Lower leg skin (tissue), 3 donors: ENCODE measurements around the gene PLA2G7.

ENCODE experiments used
- CTCF ChIP-seq, 3 donors: fragments of 450-650 bp; IDR thresholded peaks; one replicate each; pipeline ENCODE4 v1.5.1; 2016; ENCODE audit warnings: antibody characterized with exemption in 3 of 3, mild to moderate bottlenecking in 3 of 3, moderate library complexity in 2 of 3
- POLR2A ChIP-seq, 2 donors: fragments of 450-650 bp; IDR thresholded peaks; one replicate each; pipeline ENCODE4 v1.6.1; 2016 to 2017; ENCODE audit warnings: antibody characterized with exemption in 2 of 2, mild to moderate bottlenecking in 1 of 2, moderate library complexity in 1 of 2

- TF ChIP-seq CTCF (IDR thresholded peaks at IDR 0.05) (no peak), POLR2A (IDR thresholded peaks at IDR 0.05) (no peak)
Measured at GRCh38 chr6:46743425-46744158, 8.4 kb upstream of the PLA2G7 start.
